Thymus (tissue), 11 donors: ENCODE results near the gene PRSS1. TPM values are rescaled to one million over a fixed set of nuclear protein-coding genes. Genes with fewer than 3 reads are reported as not detected.
"Not testable (repeated sequence)": the region's sequence is repeated elsewhere in the genome, so short reads cannot be mapped to it uniquely, and the experiment has no call there.

Experiments used
- DNase-seq, 9 donors: peaks; one replicate each; pipeline ENCODE4 v3.0.0-alpha.2; 2013; ENCODE audit warnings: low spot score in 9 of 9, low read depth in 6 of 9, missing footprints in 1 of 9
- H3K27ac ChIP-seq, 2 donors: one replicate each; pipeline ENCODE4 v1.5.1; 2013; ENCODE audit warnings: control low read depth in 1 of 2, low read depth in 1 of 2, low read length in 1 of 2, mild to moderate bottlenecking in 1 of 2, moderate library complexity in 1 of 2
- H3K27me3 ChIP-seq, 2 donors: one replicate each; pipeline ENCODE4 v1.5.1; 2013; ENCODE audit warnings: low read length in 1 of 2; ENCODE audit not compliant: control insufficient read depth in 2 of 2, insufficient read depth in 1 of 2
- H3K36me3 ChIP-seq, 2 donors: one replicate each; pipeline ENCODE4 v1.5.1; 2013; ENCODE audit warnings: low read length in 1 of 2, mild to moderate bottlenecking in 1 of 2, moderate library complexity in 1 of 2; ENCODE audit not compliant: control insufficient read depth in 2 of 2, insufficient read depth in 2 of 2
- H3K4me1 ChIP-seq, 2 donors: one replicate each; pipeline ENCODE4 v1.5.1; 2013; ENCODE audit warnings: low read length in 2 of 2; ENCODE audit not compliant: control insufficient read depth in 2 of 2, insufficient read depth in 2 of 2
- H3K4me3 ChIP-seq, 2 donors: one replicate each; pipeline ENCODE4 v1.5.1; 2013; ENCODE audit warnings: low read length in 2 of 2, control low read depth in 1 of 2, mild to moderate bottlenecking in 1 of 2
- H3K9me3 ChIP-seq, 2 donors: one replicate each; pipeline ENCODE4 v1.5.1; 2013; ENCODE audit warnings: low read length in 1 of 2, mild to moderate bottlenecking in 1 of 2; ENCODE audit not compliant: control insufficient read depth in 2 of 2, insufficient read depth in 1 of 2
- whole genome bisulfite sequencing: extraction: QIAGEN DNeasy Blood & Tissue Kit; methylation state at CpG from one replicate; pipeline ENCODE4 v1.1.7; 2013; 5-methylcytosine and 5-hydroxymethylcytosine counted together
- polyA plus RNA-seq: library from polyadenylated mRNA; stranded (reverse); fragments of 200-250 nt; gene quantifications from one replicate; pipeline ENCODE4 v1.2.3, GENCODE V29; 2013
- total RNA-seq: library from RNA; stranded (reverse); fragments of 120-200 nt; gene quantifications from one replicate; pipeline ENCODE4 v1.2.4, GENCODE V29; 2013
- donor health status: healthy.

Gene PRSS1
- total and polyA plus RNA-seq, 2 donors = 0.76 to 4.5 TPM

- not testable (repeated sequence) for H3K9me3 ChIP-seq, H3K4me3 ChIP-seq, H3K36me3 ChIP-seq, H3K27ac ChIP-seq, H3K27me3 ChIP-seq, DNase-seq
- WGBS = 75% methylated on average over 6 of the region's 6 CpGs
- H3K4me1 ChIP-seq = peaks cover 3 to 27% of the 10 kb centered on the region in 2 donors
Measured at GRCh38 chr7:142775351-142776115, 26.3 kb downstream of the PRSS1 start.

- Histone ChIP-seq H3K4me1 (peaks cover 1 to 20% of the 10 kb centered on the region in 2 donors), H3K36me3 (no peaks in the 10 kb centered on the region), H3K9me3 (no peaks in the 10 kb centered on the region), H3K27ac (no peak overlapping the region), H3K4me3 (no peak overlapping the region), H3K27me3 (no peaks in the 10 kb centered on the region)
- DNase-seq = no peak
- 77% methylated on average over 9 of the region's 9 CpGs for WGBS
Measured at GRCh38 chr7:142776206-142776844, 27.1 kb downstream of the PRSS1 start.

GRCh38 chr7:142776845-142777225, 27.6 kb downstream of the PRSS1 start:
- H3K9me3 ChIP-seq, H3K4me3 ChIP-seq, H3K27me3 ChIP-seq, DNase-seq, H3K36me3 ChIP-seq, H3K27ac ChIP-seq: not testable (repeated sequence)
- WGBS = 100% methylated on average over 2 of the region's 2 CpGs
- peaks cover 0 to 14% of the 10 kb centered on the region in 2 donors for H3K4me1 ChIP-seq

GRCh38 chr7:142777318-142777717, 28.0 kb downstream of the PRSS1 start:
- Histone ChIP-seq H3K27me3 (no peaks in the 10 kb centered on the region), H3K4me3 (no peak overlapping the region), H3K9me3 (no peaks in the 10 kb centered on the region), H3K27ac (no peak overlapping the region), H3K4me1 (peaks cover 0 to 10% of the 10 kb centered on the region in 2 donors), H3K36me3 (no peaks in the 10 kb centered on the region)
- DNase-seq = no peak
- WGBS = 99% methylated on average over 2 of the region's 2 CpGs

- WGBS = 21% methylated on average over 32 of the region's 32 CpGs
- Histone ChIP-seq H3K27me3 (no peaks in the 10 kb centered on the region), H3K36me3 (peaks cover 4 to 8% of the 10 kb centered on the region in 2 donors), H3K9me3 (no peaks in the 10 kb centered on the region), H3K4me1 (peaks cover 0 to 24% of the 10 kb centered on the region in 2 donors), H3K4me3 (peak overlapping the region; percentile 33 to 42), H3K27ac (peak overlapping the region; percentile 42 to 64)
- peak in 5 of 9 donors; percentile 65 to 89 (median 81) for DNase-seq
Measured at GRCh38 chr7:142782922-142783900, 33.9 kb downstream of the PRSS1 start.

- 90% methylated on average over 7 of the region's 7 CpGs for whole genome bisulfite sequencing
- peak in 1 of 9 donors; percentile 4 for DNase-seq
- Histone ChIP-seq H3K4me1 (peaks cover 0 to 23% of the 10 kb centered on the region in 2 donors), H3K36me3 (peaks cover 13 to 16% of the 10 kb centered on the region in 2 donors), H3K27me3 (no peaks in the 10 kb centered on the region), H3K4me3 (peak overlapping the region in 1 of 2 donors; percentile 18), H3K9me3 (no peaks in the 10 kb centered on the region), H3K27ac (peak overlapping the region; percentile 70 to 100)
Measured at GRCh38 chr7:142784096-142784495, 34.8 kb downstream of the PRSS1 start.

GRCh38 chr7:142784716-142785115, 35.4 kb downstream of the PRSS1 start:
- no peaks in the 10 kb centered on the region for H3K9me3 ChIP-seq
- H3K36me3 ChIP-seq = peaks cover 19 to 23% of the 10 kb centered on the region in 2 donors
- peaks cover 0 to 17% of the 10 kb centered on the region in 2 donors for H3K4me1 ChIP-seq
- peak in 4 of 9 donors; percentile 5 to 57 (median 17) for DNase-seq
- H3K27ac ChIP-seq = peak overlapping the region; percentile 65 to 100
- H3K4me3 ChIP-seq = peak overlapping the region in 1 of 2 donors; percentile 21
- WGBS = 32% methylated on average over 8 of the region's 8 CpGs
- H3K27me3 ChIP-seq = no peaks in the 10 kb centered on the region

- peak overlapping the region; percentile 90 to 100 for H3K27ac ChIP-seq
- peak in 7 of 9 donors; percentile 50 to 91 (median 73) for DNase-seq
- H3K36me3 ChIP-seq = peaks cover 30 to 34% of the 10 kb centered on the region in 2 donors
- peaks cover 0 to 18% of the 10 kb centered on the region in 2 donors for H3K4me1 ChIP-seq
- no peaks in the 10 kb centered on the region for H3K9me3 ChIP-seq
- H3K27me3 ChIP-seq = no peaks in the 10 kb centered on the region
- H3K4me3 ChIP-seq = peak overlapping the region; percentile 39 to 48
- 14% methylated on average over 8 of the region's 8 CpGs for WGBS
Measured at GRCh38 chr7:142785841-142786250, 36.6 kb downstream of the PRSS1 start.
